Neural progenitor cell (in vitro differentiated cells): ENCODE measurements around the gene REEP1. TPM values are rescaled to one million over a fixed set of nuclear protein-coding genes. Genes with fewer than 3 reads are reported as not detected.

Experiments
- DNase-seq: peaks from one replicate; pipeline ENCODE4 v3.0.0-alpha.2; 2016; ENCODE audit warnings: low spot score
- H2AFZ ChIP-seq: fragments of 200-600 bp; sonication (generic); replicated peaks from 2 replicates; pipeline ENCODE4 v1.6.1; 2016; ENCODE audit warnings: antibody characterized with exemption
- H3F3A ChIP-seq: fragments of 200-600 bp; sonication (generic); 2 replicates; pipeline ENCODE4 v1.6.1; 2016; ENCODE audit warnings: antibody characterized with exemption, low read depth
- H3K27ac ChIP-seq: fragments of 200-600 bp; sonication (generic); 2 replicates; pipeline ENCODE4 v1.5.1; 2016; ENCODE audit warnings: mild to moderate bottlenecking
- H3K27me3 ChIP-seq: fragments of 200-600 bp; sonication (generic); 2 replicates; pipeline ENCODE4 v1.6.1; 2016; ENCODE audit warnings: mild to moderate bottlenecking, moderate library complexity
- H3K36me3 ChIP-seq: fragments of 200-600 bp; sonication (generic); 2 replicates; pipeline ENCODE4 v1.5.1; 2016
- H3K4me1 ChIP-seq: fragments of 200-600 bp; sonication (generic); 2 replicates; pipeline ENCODE4 v1.6.1; 2016; ENCODE audit warnings: mixed run types
- H3K4me2 ChIP-seq: fragments of 200-600 bp; sonication (generic); 2 replicates; pipeline ENCODE4 v1.6.1; 2016
- H3K4me3 ChIP-seq: fragments of 200-600 bp; sonication (generic); 2 replicates; pipeline ENCODE4 v1.5.1; 2016
- H3K79me2 ChIP-seq: fragments of 200-600 bp; sonication (generic); 2 replicates; pipeline ENCODE4 v1.6.1; 2016; ENCODE audit warnings: low read depth
- H3K9ac ChIP-seq: fragments of 200-600 bp; sonication (generic); 2 replicates; pipeline ENCODE4 v1.6.1; 2016
- H3K9me3 ChIP-seq: fragments of 200-600 bp; sonication (generic); 2 replicates; pipeline ENCODE4 v1.5.1; 2016; ENCODE audit warnings: low read depth
- H4K20me1 ChIP-seq: fragments of 200-600 bp; sonication (generic); 2 replicates; pipeline ENCODE4 v1.6.1; 2016; ENCODE audit warnings: low read depth
- H3K27ac Mint-ChIP-seq: 3 replicates; pipeline ENCODE4 v1.8.0; 2021; ENCODE audit warnings: mixed read lengths
- H3K27me3 Mint-ChIP-seq: 2 replicates; pipeline ENCODE4 v1.8.0; 2022; ENCODE audit warnings: low read depth, mild to moderate bottlenecking, inconsistent platforms, moderate library complexity, mixed read lengths; ENCODE audit not compliant: insufficient read depth
- H3K36me3 Mint-ChIP-seq: 3 replicates; pipeline ENCODE4 v1.8.0; 2021; ENCODE audit warnings: mixed read lengths
- H3K4me1 Mint-ChIP-seq: 3 replicates; pipeline ENCODE4 v1.8.0; 2021; ENCODE audit warnings: mixed read lengths
- H3K4me3 Mint-ChIP-seq: 3 replicates; pipeline ENCODE4 v1.8.0; 2021; ENCODE audit warnings: mild to moderate bottlenecking, moderate library complexity, mixed read lengths
- H3K9me3 Mint-ChIP-seq: 3 replicates; pipeline ENCODE4 v1.8.0; 2020; ENCODE audit warnings: mixed read lengths
- CTCF ChIP-seq: fragments of 200-600 bp; sonication (generic); IDR thresholded peaks from 2 replicates; pipeline ENCODE4 v1.5.1; 2017; ENCODE audit warnings: antibody characterized with exemption, mild to moderate bottlenecking
- EZH2 ChIP-seq: fragments of 200-600 bp; sonication (generic); IDR thresholded peaks from 2 replicates; pipeline ENCODE4 v1.6.1; 2017; ENCODE audit warnings: antibody characterized with exemption, mild to moderate bottlenecking, moderate library complexity
- EZH2phosphoT487 ChIP-seq: fragments of 200-600 bp; sonication (generic); IDR thresholded peaks from 2 replicates; pipeline ENCODE4 v1.6.1; 2017; ENCODE audit warnings: antibody characterized with exemption
- total RNA-seq: library from RNA; depleted of rRNA; stranded (reverse); fragments of >200 nt; gene quantifications from 2 replicates; pipeline ENCODE4 v1.2.3, GENCODE V29; 2015; ENCODE audit warnings: low replicate concordance

Gene REEP1
- total RNA-seq, 1 donor from 2014 or later: 0.88 TPM

GRCh38 chr2:86204458-86204857 lies 133.0 kb downstream of the REEP1 start:
- Histone ChIP-seq H3K4me3 (no peak overlapping the region), H3K36me3 (peaks cover 7% of the 10 kb centered on the region), H3K4me2 (no peak overlapping the region), H3K4me1 (peaks cover 20% of the 10 kb centered on the region), H2AFZ (no peak overlapping the region), H3K9me3 (no peaks in the 10 kb centered on the region), H3K9ac (no peak overlapping the region), H3F3A (peaks cover 19% of the 10 kb centered on the region), H3K27ac (no peak overlapping the region), H4K20me1 (peaks cover 4% of the 10 kb centered on the region), H3K27me3 (no peaks in the 10 kb centered on the region), H3K79me2 (peaks cover 43% of the 10 kb centered on the region)
- Mint-ChIP-seq H3K36me3 (peaks cover 12% of the 10 kb centered on the region), H3K27me3 (peaks cover 4% of the 10 kb centered on the region), H3K4me1 (peaks cover 20% of the 10 kb centered on the region), H3K27ac (no peak overlapping the region), H3K9me3 (no peaks in the 10 kb centered on the region), H3K4me3 (no peak overlapping the region)
- no peak for DNase-seq
- TF ChIP-seq EZH2phosphoT487: no peak
- TF ChIP-seq EZH2: no peak

- peaks cover 4% of the 10 kb centered on the region for H3K27me3 Mint-ChIP-seq
- peaks cover 43% of the 10 kb centered on the region for H3K79me2 ChIP-seq
Observed at GRCh38 chr2:86203614-86204013, 133.8 kb downstream of the REEP1 start.

GRCh38 chr2:86202702-86203101 lies 134.7 kb downstream of the REEP1 start:
- H3K4me3 Mint-ChIP-seq: no peak overlapping the region
- no peak for DNase-seq
- H3K27ac Mint-ChIP-seq: no peak overlapping the region
- Histone ChIP-seq H3K79me2 (peaks cover 43% of the 10 kb centered on the region), H3K4me3 (no peak overlapping the region), H2AFZ (no peak overlapping the region), H3K9ac (no peak overlapping the region), H3K27ac (no peak overlapping the region), H3K27me3 (no peaks in the 10 kb centered on the region), H4K20me1 (no peaks in the 10 kb centered on the region), H3K36me3 (no peaks in the 10 kb centered on the region), H3F3A (peaks cover 22% of the 10 kb centered on the region), H3K9me3 (no peaks in the 10 kb centered on the region), H3K4me1 (peaks cover 20% of the 10 kb centered on the region), H3K4me2 (peak overlapping the region; percentile 94)
- peaks cover 6% of the 10 kb centered on the region for H3K36me3 Mint-ChIP-seq
- H3K9me3 Mint-ChIP-seq: no peaks in the 10 kb centered on the region
- H3K4me1 Mint-ChIP-seq: peaks cover 25% of the 10 kb centered on the region
- peaks cover 4% of the 10 kb centered on the region for H3K27me3 Mint-ChIP-seq
- TF ChIP-seq CTCF: no peak
- no peak for TF ChIP-seq EZH2
- no peak for TF ChIP-seq EZH2phosphoT487

More at GRCh38 chr2:86203614-86204013, 133.8 kb downstream of the REEP1 start:
- no peaks in the 10 kb centered on the region for H3K9me3 Mint-ChIP-seq
- no peak overlapping the region for H2AFZ ChIP-seq
- no peak overlapping the region for H3K4me3 Mint-ChIP-seq
- peaks cover 2% of the 10 kb centered on the region for H4K20me1 ChIP-seq
- TF ChIP-seq CTCF (no peak), EZH2phosphoT487 (no peak)
- no peaks in the 10 kb centered on the region for H3K27me3 ChIP-seq
- H3K36me3 Mint-ChIP-seq: peaks cover 7% of the 10 kb centered on the region
- DNase-seq: no peak
- H3K9me3 ChIP-seq: no peaks in the 10 kb centered on the region
- peaks cover 23% of the 10 kb centered on the region for H3K4me1 Mint-ChIP-seq
- H3F3A ChIP-seq: peaks cover 22% of the 10 kb centered on the region
- H3K4me1 ChIP-seq: peaks cover 20% of the 10 kb centered on the region
- H3K4me2 ChIP-seq: no peak overlapping the region
- H3K27ac Mint-ChIP-seq: no peak overlapping the region
- H3K27ac ChIP-seq: no peak overlapping the region
- no peak overlapping the region for H3K9ac ChIP-seq
- no peak overlapping the region for H3K4me3 ChIP-seq
- H3K36me3 ChIP-seq: no peaks in the 10 kb centered on the region

GRCh38 chr2:86202336-86202692 lies 135.1 kb downstream of the REEP1 start:
- TF ChIP-seq EZH2phosphoT487 (no peak), CTCF (no peak), EZH2 (no peak)
- Mint-ChIP-seq H3K36me3 (peaks cover 6% of the 10 kb centered on the region), H3K4me1 (peaks cover 25% of the 10 kb centered on the region), H3K27me3 (peaks cover 4% of the 10 kb centered on the region), H3K4me3 (no peak overlapping the region), H3K27ac (no peak overlapping the region), H3K9me3 (no peaks in the 10 kb centered on the region)
- peaks cover 43% of the 10 kb centered on the region for H3K79me2 ChIP-seq
- DNase-seq: no peak
- H3K4me3 ChIP-seq: no peak overlapping the region
- H3K36me3 ChIP-seq: no peaks in the 10 kb centered on the region
- H2AFZ ChIP-seq: no peak overlapping the region
- H3K9ac ChIP-seq: no peak overlapping the region
- H3K4me1 ChIP-seq: peaks cover 20% of the 10 kb centered on the region
- H3F3A ChIP-seq: peaks cover 22% of the 10 kb centered on the region
- H3K9me3 ChIP-seq: no peaks in the 10 kb centered on the region
- H4K20me1 ChIP-seq: no peaks in the 10 kb centered on the region
- H3K27me3 ChIP-seq: no peaks in the 10 kb centered on the region
- no peak overlapping the region for H3K27ac ChIP-seq
- H3K4me2 ChIP-seq: peak overlapping the region; percentile 94
